ENCODE data around the gene NFATC4.

DNA sequence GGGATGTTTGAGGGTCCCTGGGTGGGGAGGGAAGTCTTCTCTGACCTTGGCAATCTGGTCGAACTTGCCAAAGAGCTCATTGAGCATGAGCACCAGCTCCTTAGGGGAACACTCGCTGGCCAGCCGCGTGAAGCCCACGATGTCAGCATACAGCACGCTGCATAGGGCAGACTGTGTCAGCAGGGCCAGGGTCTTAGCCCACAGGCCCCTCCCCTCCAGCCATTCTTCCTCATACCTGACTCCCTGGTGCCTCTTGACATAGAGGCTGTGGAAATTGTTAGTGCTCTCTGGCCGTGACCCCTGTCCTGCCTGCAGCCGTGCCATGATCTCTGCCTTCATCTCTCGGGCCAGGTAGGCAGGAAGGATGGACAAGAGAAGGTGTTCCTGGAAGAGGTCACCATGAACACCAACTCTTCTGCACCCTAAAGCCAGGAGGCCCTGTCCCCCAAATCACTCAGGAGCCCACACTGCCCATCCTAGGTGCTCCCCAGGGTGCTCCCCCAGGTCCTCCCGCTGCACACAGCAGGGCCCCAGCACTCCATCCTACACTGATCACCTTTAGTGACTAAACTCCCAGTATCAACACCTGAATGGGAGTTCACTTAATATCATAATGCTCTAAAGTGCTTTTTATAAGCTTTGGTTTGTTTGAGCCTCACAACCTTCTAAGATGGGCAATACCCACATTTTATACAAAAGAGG is 36.9 kb upstream of the NFATC4 start:
- TF ChIP-seq EZH2 (IDR thresholded peaks at IDR 0.05; ENCODE audit: borderline replicate concordance, low read depth, low read length, severe bottlenecking), result no peak
- TF ChIP-seq, protein P1, sequence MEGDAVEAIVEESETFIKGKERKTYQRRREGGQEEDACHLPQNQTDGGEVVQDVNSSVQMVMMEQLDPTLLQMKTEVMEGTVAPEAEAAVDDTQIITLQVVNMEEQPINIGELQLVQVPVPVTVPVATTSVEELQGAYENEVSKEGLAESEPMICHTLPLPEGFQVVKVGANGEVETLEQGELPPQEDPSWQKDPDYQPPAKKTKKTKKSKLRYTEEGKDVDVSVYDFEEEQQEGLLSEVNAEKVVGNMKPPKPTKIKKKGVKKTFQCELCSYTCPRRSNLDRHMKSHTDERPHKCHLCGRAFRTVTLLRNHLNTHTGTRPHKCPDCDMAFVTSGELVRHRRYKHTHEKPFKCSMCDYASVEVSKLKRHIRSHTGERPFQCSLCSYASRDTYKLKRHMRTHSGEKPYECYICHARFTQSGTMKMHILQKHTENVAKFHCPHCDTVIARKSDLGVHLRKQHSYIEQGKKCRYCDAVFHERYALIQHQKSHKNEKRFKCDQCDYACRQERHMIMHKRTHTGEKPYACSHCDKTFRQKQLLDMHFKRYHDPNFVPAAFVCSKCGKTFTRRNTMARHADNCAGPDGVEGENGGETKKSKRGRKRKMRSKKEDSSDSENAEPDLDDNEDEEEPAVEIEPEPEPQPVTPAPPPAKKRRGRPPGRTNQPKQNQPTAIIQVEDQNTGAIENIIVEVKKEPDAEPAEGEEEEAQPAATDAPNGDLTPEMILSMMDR (IDR thresholded peaks at IDR 0.05; ENCODE audit: borderline replicate concordance, extremely low read depth, low read length, poor library complexity, severe bottlenecking), result no peak

Data from DND-41 (cell line).